HFF-Myc (cell line): ENCODE data around the gene JAM3.

Source experiments
- DNase-seq: peaks from one replicate; pipeline ENCODE4 v3.0.0-alpha.2; 2011; ENCODE audit warnings: low read depth; ENCODE audit errors: extremely low read depth
- H3K4me3 ChIP-seq: replicated peaks from 2 replicates; pipeline ENCODE4 v1.5.1; 2011; ENCODE audit warnings: low read depth, mild to moderate bottlenecking, control low read depth, low read length
- CTCF ChIP-seq: IDR thresholded peaks from 2 replicates; pipeline ENCODE4 v1.5.1; 2012; ENCODE audit warnings: mild to moderate bottlenecking, low read depth, low read length, control low read depth; ENCODE audit errors: missing control alignments

Gene JAM3

GRCh38 chr11:134044514-134045284 lies 24.2 kb upstream of the JAM3 start:
- DNase-seq: no peak
- H3K4me3 ChIP-seq: no peak overlapping the region
- TF ChIP-seq CTCF: no peak

- H3K4me3 ChIP-seq: no peak overlapping the region
- TF ChIP-seq CTCF: no peak
- no peak for DNase-seq
Measured at GRCh38 chr11:134045799-134046635, 22.9 kb upstream of the JAM3 start.

DNA sequence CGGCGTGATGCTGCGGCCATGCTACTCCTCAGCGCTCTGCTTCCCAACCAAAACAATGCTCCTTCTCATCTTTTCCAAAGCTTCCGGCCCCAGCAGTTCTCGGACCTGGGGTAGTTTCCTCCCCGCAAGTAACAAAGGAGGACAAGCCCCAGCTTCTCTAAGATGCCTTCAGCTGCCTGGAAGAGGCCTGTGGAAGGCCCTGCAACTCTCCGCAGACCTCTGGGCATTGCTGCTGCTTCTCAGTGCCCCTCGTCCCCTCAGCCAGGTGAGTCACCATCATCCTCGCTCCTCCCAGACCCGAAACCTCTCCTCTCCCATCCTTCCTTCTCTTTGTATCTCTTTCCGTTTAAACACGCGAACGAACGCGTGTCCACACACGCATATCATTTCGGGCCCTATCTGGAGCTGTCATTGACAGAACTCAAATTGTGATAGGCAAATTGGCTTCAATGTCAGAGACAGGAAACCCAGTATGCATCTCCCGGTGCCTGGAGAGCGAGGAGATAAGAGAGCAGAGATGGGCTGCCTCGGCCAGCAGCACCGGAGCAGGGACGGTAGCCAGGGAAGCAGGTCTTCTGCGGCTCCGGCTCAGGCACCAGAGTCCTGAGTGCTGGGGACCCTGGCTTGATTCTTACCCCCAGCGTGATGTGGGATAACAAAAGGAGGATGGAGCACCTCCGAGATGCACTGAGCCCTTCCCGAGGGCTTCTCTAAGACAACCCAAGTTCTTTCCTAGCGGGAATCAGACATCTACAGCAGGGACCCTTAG lies 22.0 kb upstream of the JAM3 start:
- DNase-seq: no peak
- no peak overlapping the region for H3K4me3 ChIP-seq
- TF ChIP-seq CTCF: no peak

GRCh38 chr11:134047586-134047999 lies 21.3 kb upstream of the JAM3 start:
- H3K4me3 ChIP-seq: no peak overlapping the region
- no peak for DNase-seq
- no peak for TF ChIP-seq CTCF

DNA sequence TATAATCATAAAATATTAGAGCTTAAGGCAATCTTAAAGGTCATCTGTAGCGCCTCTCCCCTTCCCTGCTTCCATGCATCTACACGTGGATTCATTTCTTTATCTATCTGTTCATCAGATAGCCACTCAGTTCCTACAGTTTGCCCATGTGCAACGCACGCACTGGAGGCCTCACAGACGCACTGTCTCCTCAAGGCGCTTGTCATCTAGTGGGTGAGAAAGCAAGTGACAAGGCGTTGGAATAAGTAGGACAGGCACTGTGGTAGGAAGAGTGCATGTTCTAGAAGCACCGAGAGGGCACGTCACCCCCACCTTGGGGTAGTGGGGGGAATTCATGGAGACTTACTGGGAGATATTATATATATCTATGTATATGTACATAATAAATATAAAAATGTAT lies 20.8 kb upstream of the JAM3 start:
- DNase-seq: no peak
- no peak overlapping the region for H3K4me3 ChIP-seq
- TF ChIP-seq CTCF: no peak

DNA sequence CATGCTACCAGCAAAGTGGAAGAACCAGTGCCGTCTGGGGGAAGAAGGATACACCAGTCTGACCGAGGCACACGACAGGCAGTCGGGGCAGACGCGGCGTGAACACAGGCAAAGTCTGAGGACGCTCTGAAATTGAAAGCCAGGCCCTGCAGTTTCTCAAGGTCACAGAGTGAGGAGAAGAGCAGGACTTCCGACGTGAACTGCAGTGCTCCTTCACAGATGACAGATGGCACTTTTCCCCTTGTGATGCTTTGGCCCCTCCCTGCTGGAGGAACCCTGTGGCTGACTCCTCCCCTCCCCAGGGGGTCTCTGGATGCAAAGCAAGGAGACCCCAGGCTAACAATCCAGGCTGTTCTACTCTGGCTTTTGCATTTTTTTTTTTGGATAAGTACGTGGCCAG lies 19.6 kb upstream of the JAM3 start:
- DNase-seq: no peak
- TF ChIP-seq CTCF: no peak

More for the DNA sequence above, 19.6 kb upstream of the JAM3 start:
- no peak overlapping the region for H3K4me3 ChIP-seq
